ENCODE measurements around the gene ZDHHC1.

The ZDHHC1 gene

DNA sequence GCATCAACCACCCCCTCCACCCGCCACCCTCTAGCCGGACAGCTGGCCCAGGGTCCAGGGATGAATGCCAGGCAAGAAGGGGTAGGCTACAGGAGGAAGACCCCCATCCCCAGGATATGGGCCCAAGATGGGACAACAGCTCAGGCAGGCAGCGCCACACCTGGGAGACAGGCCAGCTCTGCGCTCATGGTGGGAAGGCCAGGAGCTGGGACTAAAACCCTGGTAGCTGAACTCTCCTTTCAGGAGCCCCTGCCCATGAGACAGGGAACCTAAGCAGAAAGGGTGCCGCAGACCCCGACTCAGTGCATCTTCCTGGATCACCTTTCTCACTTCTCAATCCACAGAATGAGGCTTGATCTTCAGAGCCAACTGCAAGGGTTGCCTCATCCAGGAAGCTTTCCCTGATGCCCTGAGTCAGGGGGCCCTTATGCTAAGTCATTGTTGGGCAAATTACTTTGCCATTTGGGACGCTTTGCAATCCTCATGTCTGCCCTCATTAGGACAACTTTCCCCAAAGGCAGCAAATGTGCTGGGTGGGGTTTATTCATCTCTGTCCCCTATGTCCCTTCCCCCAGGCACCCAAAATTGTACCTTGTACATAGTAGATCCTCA is 9.0 kb downstream of the ZDHHC1 start:
- DNase-seq = no peak

- DNase-seq = no peak
Observed at GRCh38 chr16:67406111-67406971, 9.9 kb downstream of the ZDHHC1 start.

DNA sequence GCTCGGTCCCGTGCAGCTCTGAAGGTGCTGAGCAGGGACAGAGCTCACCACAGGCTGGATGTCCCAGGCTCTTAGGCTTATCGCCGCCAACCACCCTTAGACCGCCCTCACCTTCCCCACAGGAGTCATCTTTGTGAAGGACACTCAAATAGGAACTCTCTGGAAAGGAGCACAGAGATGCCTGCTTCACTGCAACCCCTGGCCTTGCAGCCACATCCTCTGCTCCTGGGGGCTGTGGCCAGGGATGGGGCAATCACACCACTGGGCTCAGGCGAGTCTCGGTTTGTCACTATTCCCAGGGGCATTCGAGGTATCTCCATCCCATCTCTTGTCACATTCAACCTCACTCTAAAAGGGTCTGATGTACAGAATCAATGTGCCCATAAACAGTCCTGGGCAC is 10.9 kb downstream of the ZDHHC1 start:
- DNase-seq = no peak

GRCh38 chr16:67404740-67405226 is 11.5 kb downstream of the ZDHHC1 start:
- no peak for DNase-seq

DNA sequence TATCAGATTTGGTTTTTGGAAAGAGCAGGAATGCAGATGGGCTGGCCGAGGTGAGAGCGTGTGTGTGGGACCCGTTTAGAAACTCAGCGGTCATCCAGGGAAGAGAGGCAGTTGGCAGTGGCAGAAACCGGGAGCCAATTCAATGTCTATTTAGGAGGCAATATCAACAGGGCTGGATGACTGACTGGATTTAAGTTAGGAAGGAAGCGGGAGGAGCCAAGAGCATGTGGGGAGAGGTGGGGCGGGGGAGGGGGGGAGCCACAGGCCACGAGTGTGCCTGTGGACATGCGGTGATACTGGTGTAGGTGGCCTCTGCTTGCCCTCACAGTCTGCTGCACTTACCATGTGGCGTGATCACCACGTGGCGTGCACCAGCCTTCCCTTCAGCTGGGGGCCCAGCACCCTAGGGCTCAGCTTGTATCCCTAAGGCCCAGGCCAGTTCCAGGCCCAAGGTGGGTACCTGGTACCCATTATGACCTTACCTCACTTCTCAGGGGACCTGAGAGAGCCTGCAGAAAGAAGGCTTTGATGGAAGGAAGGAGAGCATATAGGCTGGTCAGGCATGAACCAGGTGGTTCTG is 12.2 kb downstream of the ZDHHC1 start:
- DNase-seq = no peak

DNA sequence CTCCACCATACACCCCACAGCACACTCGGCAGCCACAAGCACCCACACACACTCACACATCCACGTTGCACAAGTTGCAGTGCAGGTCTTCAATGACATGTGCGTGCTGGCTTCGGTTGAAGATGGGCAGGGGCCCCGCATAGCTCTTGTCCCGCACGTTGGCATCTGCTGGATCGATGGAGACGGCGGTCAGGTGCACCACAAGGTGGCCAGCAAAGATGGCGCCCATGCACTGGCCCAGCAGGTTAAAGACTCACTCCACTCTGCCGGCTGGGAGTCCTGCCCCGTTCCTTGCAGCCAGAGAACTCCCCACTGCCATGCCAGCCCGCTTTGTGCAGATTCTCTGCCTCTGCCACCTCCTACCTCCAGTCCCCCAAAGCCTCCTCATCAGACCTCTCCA is 15.4 kb downstream of the ZDHHC1 start:
- no peak for DNase-seq

DNA sequence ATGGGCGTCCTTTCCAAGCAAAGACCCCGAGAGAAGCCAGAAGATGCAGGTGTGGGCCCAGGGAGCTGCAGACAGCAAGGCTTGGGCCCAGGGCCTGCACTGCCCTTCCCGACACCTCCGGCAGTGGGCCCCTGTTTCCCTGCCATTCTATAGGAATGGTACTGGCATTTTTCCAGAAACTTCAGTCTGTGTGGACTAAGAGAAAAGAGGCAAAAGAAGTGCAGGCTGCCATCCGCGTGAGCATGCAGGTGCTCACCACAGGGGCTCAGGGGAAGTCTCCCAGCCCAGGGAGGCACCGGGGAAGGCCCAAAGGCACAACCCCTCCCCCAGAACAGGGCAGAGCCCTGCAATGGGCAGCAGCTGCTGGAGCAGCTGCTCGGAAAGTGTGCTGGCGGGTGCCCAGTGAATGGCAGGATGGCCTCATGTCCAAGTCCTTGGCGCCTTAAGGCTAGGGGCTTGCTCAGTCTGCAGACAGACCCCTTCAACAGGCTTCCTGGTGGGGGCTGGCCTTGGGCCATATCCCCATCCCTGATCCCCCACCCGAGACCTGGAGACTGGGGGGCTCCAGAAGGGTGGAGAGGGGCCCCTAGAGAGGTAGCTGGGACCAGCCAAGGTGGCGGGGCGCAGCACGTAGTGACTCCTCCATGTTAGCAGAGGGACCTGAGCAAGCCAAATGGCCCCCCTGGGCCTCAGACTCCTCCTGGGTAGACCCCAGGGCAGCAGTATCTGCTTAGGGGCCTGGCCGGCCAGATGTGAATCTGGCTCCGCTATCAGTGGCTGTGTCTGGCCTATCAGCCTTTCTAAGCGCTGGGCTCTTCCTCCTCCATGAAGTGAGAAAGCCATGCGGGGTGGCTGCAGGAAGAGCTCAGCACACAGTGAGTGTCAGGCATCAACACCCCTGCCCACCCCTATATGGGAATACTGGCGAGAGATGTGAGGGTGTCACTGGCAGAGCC is 16.2 kb downstream of the ZDHHC1 start:
- DNase-seq = no peak

DNA sequence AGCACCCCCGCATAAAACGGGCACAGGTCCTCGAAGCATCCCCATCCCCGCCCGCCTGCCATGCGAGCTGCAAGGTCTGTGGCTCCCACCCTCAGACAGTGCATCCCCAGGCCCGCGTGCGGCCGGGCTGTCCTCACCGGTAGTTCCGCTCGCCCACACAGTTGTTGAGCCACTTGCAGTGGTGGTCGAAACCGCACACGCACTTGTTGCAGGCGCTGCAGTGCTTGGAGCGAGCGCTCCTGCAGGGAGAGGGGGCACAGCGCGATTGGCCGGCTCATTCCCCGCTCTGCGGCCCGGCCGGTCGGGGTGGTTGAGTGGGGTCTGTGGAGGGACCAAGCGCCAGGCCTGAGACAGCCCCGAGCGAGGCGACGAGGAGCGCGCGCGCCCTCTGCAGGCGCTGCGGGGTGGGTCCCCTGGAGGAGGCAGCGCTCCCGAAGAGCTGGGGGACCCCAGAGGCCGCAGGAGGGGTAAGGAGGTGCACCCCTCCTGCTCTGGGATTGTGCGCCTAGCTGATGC is 17.0 kb downstream of the ZDHHC1 start:
- DNase-seq = no peak

GRCh38 chr16:67398546-67399217 is 17.6 kb downstream of the ZDHHC1 start:
- DNase-seq = no peak

GRCh38 chr16:67397812-67398545 is 18.3 kb downstream of the ZDHHC1 start:
- DNase-seq = no peak

DNA sequence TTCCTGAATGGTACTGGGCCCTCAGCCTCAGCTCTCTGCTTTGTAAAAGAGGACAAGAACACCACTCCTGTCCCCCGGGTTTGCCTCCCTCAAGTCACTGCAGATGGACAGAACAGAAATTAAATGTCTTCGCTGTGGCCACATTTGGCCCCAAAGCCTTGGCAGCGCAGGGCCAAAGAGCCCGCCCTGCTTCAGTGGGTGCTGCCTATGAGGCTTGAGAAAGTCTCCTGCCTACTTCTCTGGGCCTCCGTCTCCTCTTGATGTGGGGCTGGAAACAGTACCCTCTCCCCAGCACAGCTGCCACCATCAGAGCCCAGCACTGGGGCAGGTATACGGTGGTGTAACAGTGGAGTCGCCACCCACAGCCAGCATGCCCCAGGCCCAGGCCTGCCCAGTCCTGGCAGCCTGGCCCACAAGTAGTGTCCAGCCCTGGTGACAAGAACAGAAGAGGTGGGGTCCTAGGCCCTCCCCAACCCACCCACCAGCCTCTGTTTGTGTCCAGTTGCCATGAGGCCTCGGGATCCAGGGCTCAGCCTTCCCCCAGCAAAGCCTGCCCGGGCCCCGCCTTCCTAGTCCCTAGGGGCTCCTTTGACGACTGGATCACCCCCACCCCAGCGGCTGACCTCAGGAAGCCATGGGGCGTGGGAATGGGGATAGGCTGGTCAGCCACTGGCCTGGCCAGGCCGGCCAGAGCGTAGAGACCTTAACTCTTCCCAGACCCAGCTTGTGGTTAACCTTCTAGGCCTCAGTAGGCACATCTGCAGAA is 19.1 kb downstream of the ZDHHC1 start:
- DNase-seq = no peak

DNA sequence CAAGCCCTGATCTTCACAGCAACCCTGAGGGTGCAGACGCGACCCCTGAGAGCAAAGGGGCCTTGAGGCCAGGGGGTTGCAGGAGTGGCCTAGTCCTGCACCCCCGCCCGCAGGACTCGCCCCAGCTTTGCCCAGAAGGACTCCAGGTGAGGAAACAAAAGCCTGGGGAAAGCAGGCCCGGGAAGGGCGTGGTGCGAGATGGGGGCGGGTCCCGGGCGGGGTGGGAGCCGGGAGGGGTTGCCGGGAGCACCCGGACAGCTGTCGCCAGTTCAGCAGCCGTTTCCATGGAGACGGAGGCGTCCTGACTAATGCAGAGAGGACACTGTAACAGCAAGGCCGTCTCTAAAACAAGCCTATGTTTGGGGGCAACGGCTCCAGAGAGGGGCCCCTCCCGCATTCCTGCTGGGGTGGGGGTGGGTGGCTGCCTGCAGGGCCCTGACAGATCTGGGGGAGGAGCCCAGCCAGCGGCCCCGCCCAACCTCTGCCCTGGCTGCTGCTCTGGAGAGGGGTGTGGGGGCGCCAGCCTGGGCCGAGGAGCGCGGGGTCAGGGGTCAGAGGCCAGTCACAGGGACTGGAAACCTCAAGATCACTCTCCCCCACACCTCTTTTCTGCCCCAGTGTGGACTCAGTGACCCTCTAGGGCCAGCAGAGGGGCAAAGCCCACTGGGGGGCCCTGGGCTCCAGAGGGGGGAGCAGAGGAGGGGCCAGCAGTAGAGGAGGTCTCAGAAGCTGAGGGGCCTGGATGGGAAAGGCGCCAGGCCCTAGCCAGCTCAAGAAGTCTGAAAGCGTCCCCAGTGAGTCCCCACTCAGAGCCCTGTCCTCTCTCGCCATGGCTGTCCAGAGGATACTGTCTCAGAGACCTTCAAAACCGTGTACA is 19.9 kb downstream of the ZDHHC1 start:
- peak; percentile 84 for DNase-seq

- peak; percentile 68 for DNase-seq
Observed at GRCh38 chr16:67395458-67396158, 20.7 kb downstream of the ZDHHC1 start.

DNA sequence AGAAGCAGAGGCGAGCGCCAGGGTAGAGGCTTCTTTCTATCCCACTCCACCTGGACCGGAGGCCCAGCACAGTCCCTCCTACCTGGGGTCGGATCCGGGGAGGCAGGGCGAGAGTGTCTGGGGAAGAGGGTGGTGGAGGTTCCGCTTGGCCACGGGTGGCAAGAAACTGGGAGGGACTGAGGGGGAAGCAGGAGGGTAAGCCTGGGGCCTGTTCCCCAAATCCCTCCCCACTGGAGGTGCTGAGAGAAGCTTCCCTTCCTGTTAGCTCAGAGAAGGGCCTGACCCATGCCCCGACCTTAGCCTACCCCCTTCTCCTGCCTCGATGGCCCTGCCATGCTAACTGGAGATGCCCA is 21.2 kb downstream of the ZDHHC1 start:
- DNase-seq = no peak

- no peak for DNase-seq
Observed at GRCh38 chr16:67394155-67395104, 21.8 kb downstream of the ZDHHC1 start.

- DNase-seq = no peak
Observed at GRCh38 chr16:67393788-67394154, 22.5 kb downstream of the ZDHHC1 start.

GRCh38 chr16:67393111-67393787 is 23.0 kb downstream of the ZDHHC1 start, which contains the start of gene TPPP3:
TPPP3 (minus strand) TSS chr16:67393498; CDS start chr16:67391111, 2,387 bp downstream.
- no peak for DNase-seq
